Measurements from ENCODE around the gene ZC3H4. TPM values are rescaled to one million over a fixed set of nuclear protein-coding genes. Genes with fewer than 3 reads are reported as not detected.

Gene ZC3H4
- total and polyA plus RNA-seq, 2 of the 8 experiments (the other 6 are each of a cell fraction or from before 2014, with no cell fraction given), result 6.6 to 92.0 TPM

GRCh38 chr19:47032171-47032811, 81.3 kb downstream of the ZC3H4 start:
- no peak overlapping the region for H3K14ac ChIP-seq (ENCODE audit: insufficient read length)
- no peak overlapping the region for H4K5ac ChIP-seq (ENCODE audit: insufficient read length, low read depth, low read length)
- peak overlapping the region in 1 of 2 experiments; percentile 47; a peak in 2 of 4 replicates for H3K4me2 ChIP-seq (ENCODE audit: insufficient read depth in 1 of 2, low read depth in 2 of 2, low read length in 2 of 2)
- H2AK5ac ChIP-seq (ENCODE audit: low read depth, low read length), result no peak overlapping the region
- H2BK15ac ChIP-seq (ENCODE audit: low read length), result peak overlapping the region; percentile 72; the same call in 1 of the 2 replicates
- H4K20me1 ChIP-seq (replicated peaks in 1 of 2; ENCODE audit: control insufficient read depth in 1 of 2, insufficient read depth in 2 of 2, low read length in 2 of 2), result peaks cover 0 to 2% of the 10 kb centered on the region in 2 experiments
- no peak overlapping the region for H3K4ac ChIP-seq (replicated peaks; ENCODE audit: insufficient read length, low read depth, low read length)
- no peak overlapping the region for H2BK20ac ChIP-seq (ENCODE audit: low read length)
- 32% methylated on average over 16 of the region's 17 CpGs; no CpG with 5 or more reads in 1 of the 2 experiments for WGBS, 2 experiments (ENCODE audit: extremely low coverage in 1 of 2, insufficient coverage in 1 of 2, insufficient read length in 1 of 2, insufficient replicate concordance in 2 of 2, low coverage in 1 of 2, low lambda C conversion rate in 2 of 2, missing lambda C conversion rate in 1 of 2)
- H4K91ac ChIP-seq (replicated peaks; ENCODE audit: insufficient read length, low read length), result peak overlapping the region; percentile 41
- no peak overlapping the region for H3K27ac ChIP-seq (ENCODE audit: low read depth, low read length)
- no peak overlapping the region for H2BK5ac ChIP-seq (ENCODE audit: low read depth, low read length)
- H3K9ac ChIP-seq (replicated peaks in 1 of 4; ENCODE audit: extremely low read depth in 1 of 4, low read depth in 3 of 4, low read length in 3 of 4), result no peak overlapping the region
- DNase-seq (ENCODE audit: low read depth in 1 of 2, low spot score in 2 of 2) (peak in 1 of 2 experiments; percentile 90), FAIRE-seq (no peak)
- no peaks in the 10 kb centered on the region for H3K79me2 ChIP-seq (ENCODE audit: control insufficient read depth in 1 of 2, insufficient read depth in 2 of 2, low read length in 2 of 2)
- H3K23ac ChIP-seq (ENCODE audit: insufficient read length), result no peak overlapping the region
- no peak overlapping the region for H2AFZ ChIP-seq (ENCODE audit: low read length)
- H3K27me3 ChIP-seq (replicated peaks in 1 of 4; ENCODE audit: control insufficient read depth in 3 of 4, extremely low read depth in 1 of 4, insufficient read depth in 3 of 4, low read length in 3 of 4), result peaks cover 0 to 2% (median 0%) of the 10 kb centered on the region in 4 experiments; a peak in 2 of 7 replicates
- H3K56ac ChIP-seq (replicated peaks; ENCODE audit: insufficient read length, low read depth, low read length), result no peak overlapping the region
- H3K36me3 ChIP-seq (ENCODE audit: control insufficient read depth in 2 of 4, insufficient read depth in 4 of 4, low read length in 3 of 4), result no peaks in the 10 kb centered on the region
- peaks cover 8 to 14% (median 11%) of the 10 kb centered on the region in 4 experiments for H3K4me1 ChIP-seq (replicated peaks in 1 of 4; ENCODE audit: control insufficient read depth in 3 of 4, insufficient read depth in 4 of 4, low read length in 3 of 4)
- H2BK120ac ChIP-seq (replicated peaks; ENCODE audit: low read depth, low read length), result no peak overlapping the region
- CTCF ChIA-PET (ENCODE audit: partially characterized antibody), result interaction anchor here (0.8 to 6.5 kb wide), 3 partner anchors 10 to 19 kb away, joined by 4 to 48 read pairs (median 13); no protein-coding TSS in a partner anchor
- H3K18ac ChIP-seq (ENCODE audit: extremely low read depth, low read length), result no peak overlapping the region
- H3K9me3 ChIP-seq (ENCODE audit: insufficient read depth in 2 of 2, low read depth in 1 of 2, low read length in 1 of 2), result no peaks in the 10 kb centered on the region
- H4K8ac ChIP-seq (ENCODE audit: extremely low read depth, insufficient read depth, low read length), result no peak overlapping the region; the same call in 1 of the 2 replicates
- peak overlapping the region; percentile 87; the same call in 1 of the 2 replicates for H2BK12ac ChIP-seq (ENCODE audit: low read depth, low read length)
- H3K4me3 ChIP-seq (ENCODE audit: extremely low read depth in 1 of 4, insufficient read depth in 2 of 4, low read depth in 3 of 4, low read length in 4 of 4), result peak overlapping the region in 1 of 4 experiments; percentile 10; a peak in 1 of 8 replicates
- H3K79me1 ChIP-seq (ENCODE audit: low read depth, low read length), result no peaks in the 10 kb centered on the region
- peaks cover 4% of the 10 kb centered on the region; the same call in 1 of the 2 replicates for H3K23me2 ChIP-seq (ENCODE audit: low read depth, low read length)
- POLR2A ChIA-PET (ENCODE audit: partially characterized antibody), result interaction anchor here (1.0 kb wide), 1 partner anchor 10 kb away, joined by 3 read pairs; no protein-coding TSS in a partner anchor
- TF ChIP-seq BCL11A (IDR thresholded peaks at IDR 0.05; ENCODE audit: low read depth in 2 of 2, low read length in 2 of 2), result no peak
- TF ChIP-seq RAD21 (IDR thresholded peaks at IDR 0.05 in 1 of 2, conservative IDR thresholded peaks at IDR 0.05 in 1 of 2; ENCODE audit: low read depth in 2 of 2, low read length in 2 of 2), result peak; percentile 71 to 79
- TF ChIP-seq EGR1 (IDR thresholded peaks at IDR 0.05; ENCODE audit: borderline replicate concordance, low read depth, low read length), result no peak
- TF ChIP-seq SP2 (IDR thresholded peaks at IDR 0.05; ENCODE audit: low read length), result no peak
- no peak for TF ChIP-seq JUND (IDR thresholded peaks at IDR 0.05; ENCODE audit: low read length)
- TF ChIP-seq TCF12 (IDR thresholded peaks at IDR 0.05; ENCODE audit: low read depth, low read length), result peak; percentile 69; the same call in 1 of the 2 replicates
- TF ChIP-seq SIRT6 (IDR thresholded peaks at IDR 0.05; ENCODE audit: low read length), result no peak
- no peak for TF ChIP-seq POLR2AphosphoS5 (IDR thresholded peaks at IDR 0.05; ENCODE audit: low read depth, low read length)
- peak; percentile 25 for TF ChIP-seq ASH2L (IDR thresholded peaks at IDR 0.05; ENCODE audit: low read length)
- no peak for TF ChIP-seq NRF1 (IDR thresholded peaks at IDR 0.05; ENCODE audit: low read depth, low read length)
- peak; percentile 55 for TF ChIP-seq CTBP2 (IDR thresholded peaks at IDR 0.05; ENCODE audit: borderline replicate concordance, insufficient read depth, insufficient read length, low read length)
- no peak for TF ChIP-seq EZH2 (IDR thresholded peaks at IDR 0.05; ENCODE audit: low read depth, low read length, severe bottlenecking)
